Breast epithelium (tissue), 3 donors: ENCODE results near the gene SFXN2.
A peak's percentile ranks its signal among the peaks of the same experiment; 100 is the strongest.

Experiments used
- POLR2A ChIP-seq: fragments of 450-650 bp; IDR thresholded peaks from one replicate; pipeline ENCODE4 v1.6.1; 2016; ENCODE audit warnings: antibody characterized with exemption, mild to moderate bottlenecking, moderate library complexity
- POLR2AphosphoS5 ChIP-seq, 3 donors: sonication (generic); formaldehyde crosslinking; IDR thresholded peaks; one replicate each; pipeline ENCODE4 v1.6.1; 2017; ENCODE audit warnings: antibody characterized with exemption in 3 of 3
- TF ChIP-seq, protein P1 (sequence below), 3 donors: fragments of 450-650 bp; IDR thresholded peaks; one replicate each; pipeline ENCODE4 v1.5.1; 2016 to 2017; ENCODE audit warnings: antibody characterized with exemption in 3 of 3, mild to moderate bottlenecking in 3 of 3, moderate library complexity in 3 of 3

DNA sequence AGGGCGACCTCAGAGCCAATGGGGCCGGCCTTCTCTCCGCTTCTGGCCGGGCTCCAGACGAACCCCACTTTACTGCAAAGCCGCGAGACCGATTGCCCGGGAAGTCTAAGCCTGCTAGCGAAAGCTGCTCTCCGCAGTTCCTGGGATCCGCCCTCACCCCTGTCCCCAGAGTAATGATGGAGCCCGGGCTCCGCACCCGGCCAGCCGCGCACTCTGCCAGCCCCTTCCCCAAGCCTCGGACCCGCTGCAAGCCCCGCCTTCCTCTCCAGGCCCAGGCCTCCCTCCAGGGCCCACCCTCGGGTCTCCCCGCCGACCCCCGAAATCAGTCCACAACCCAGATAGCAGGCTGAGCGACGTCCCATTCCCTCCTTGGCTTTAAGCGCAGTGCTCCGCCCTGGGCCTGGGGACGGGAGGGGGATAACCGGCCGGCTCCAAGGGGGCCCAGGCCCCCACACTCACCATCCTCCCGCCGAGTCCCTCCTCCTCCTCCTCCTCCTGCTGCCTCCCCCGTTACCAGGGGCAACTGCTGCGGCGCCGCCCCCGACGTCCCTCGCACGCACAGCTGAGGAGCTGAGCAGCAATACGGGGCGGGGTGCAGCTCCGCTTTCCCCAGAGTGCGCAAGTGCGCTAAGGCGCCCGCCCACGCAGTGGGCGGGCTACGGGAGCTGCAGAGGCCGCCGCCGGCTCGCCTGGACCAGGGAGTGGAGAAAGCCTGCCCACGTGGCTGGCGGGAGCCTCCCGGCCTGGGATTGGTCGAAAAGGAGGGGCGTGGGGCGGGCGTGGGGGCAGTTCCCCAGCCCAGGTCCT is 419 bp upstream of the SFXN2 start, which contains the start of gene ARL3:
- TF ChIP-seq POLR2A (peak; percentile 54), POLR2AphosphoS5 (IDR thresholded peaks at IDR 0.05) (peak in 2 of 3 donors; percentile 52 to 60)
- TF ChIP-seq, protein P1, sequence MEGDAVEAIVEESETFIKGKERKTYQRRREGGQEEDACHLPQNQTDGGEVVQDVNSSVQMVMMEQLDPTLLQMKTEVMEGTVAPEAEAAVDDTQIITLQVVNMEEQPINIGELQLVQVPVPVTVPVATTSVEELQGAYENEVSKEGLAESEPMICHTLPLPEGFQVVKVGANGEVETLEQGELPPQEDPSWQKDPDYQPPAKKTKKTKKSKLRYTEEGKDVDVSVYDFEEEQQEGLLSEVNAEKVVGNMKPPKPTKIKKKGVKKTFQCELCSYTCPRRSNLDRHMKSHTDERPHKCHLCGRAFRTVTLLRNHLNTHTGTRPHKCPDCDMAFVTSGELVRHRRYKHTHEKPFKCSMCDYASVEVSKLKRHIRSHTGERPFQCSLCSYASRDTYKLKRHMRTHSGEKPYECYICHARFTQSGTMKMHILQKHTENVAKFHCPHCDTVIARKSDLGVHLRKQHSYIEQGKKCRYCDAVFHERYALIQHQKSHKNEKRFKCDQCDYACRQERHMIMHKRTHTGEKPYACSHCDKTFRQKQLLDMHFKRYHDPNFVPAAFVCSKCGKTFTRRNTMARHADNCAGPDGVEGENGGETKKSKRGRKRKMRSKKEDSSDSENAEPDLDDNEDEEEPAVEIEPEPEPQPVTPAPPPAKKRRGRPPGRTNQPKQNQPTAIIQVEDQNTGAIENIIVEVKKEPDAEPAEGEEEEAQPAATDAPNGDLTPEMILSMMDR (IDR thresholded peaks at IDR 0.05) = peak in 2 of 3 donors; percentile 60
